Type B pancreatic cell (in vitro differentiated cells): ENCODE data around the gene C19orf25. TPM values are rescaled to one million over a fixed set of nuclear protein-coding genes. Genes with fewer than 3 reads are reported as not detected.
A peak's percentile ranks its signal among the peaks of the same experiment; 100 is the strongest.

ENCODE experiments used
- DNase-seq: peaks from one replicate; pipeline ENCODE4 v3.0.0; 2021; ENCODE audit warnings: mixed read lengths; ENCODE audit not compliant: unreplicated experiment; ENCODE audit errors: extremely low spot score
- H3K27ac Mint-ChIP-seq: 2 replicates; pipeline ENCODE4 v1.8.0; 2021; ENCODE audit warnings: mild to moderate bottlenecking, mixed read lengths
- H3K27me3 Mint-ChIP-seq: 2 replicates; pipeline ENCODE4 v1.8.0; 2021; ENCODE audit warnings: mixed read lengths
- H3K36me3 Mint-ChIP-seq: 2 replicates; pipeline ENCODE4 v1.8.0; 2021; ENCODE audit warnings: mixed read lengths
- H3K4me1 Mint-ChIP-seq: one replicate; pipeline ENCODE4 v1.8.0; 2021; ENCODE audit warnings: mixed read lengths; ENCODE audit not compliant: unreplicated experiment
- H3K4me3 Mint-ChIP-seq: 2 replicates; pipeline ENCODE4 v1.8.0; 2021; ENCODE audit warnings: mild to moderate bottlenecking, mixed read lengths
- H3K9me3 Mint-ChIP-seq: 2 replicates; pipeline ENCODE4 v1.8.0; 2021; ENCODE audit warnings: mixed read lengths
- CTCF ChIP-seq: fragments of 200-600 bp; sonication (generic); conservative IDR thresholded peaks from 2 replicates; pipeline ENCODE4 v1.5.0; 2021; ENCODE audit warnings: antibody characterized with exemption, mild to moderate bottlenecking
- total RNA-seq: library from RNA; stranded (reverse); gene quantifications from 2 replicates; pipeline ENCODE4 v1.2.1, GENCODE V29; 2021; ENCODE audit warnings: low replicate concordance

The C19orf25 gene
- total RNA-seq, 1 donor from 2014 or later, result 37.5 TPM

- Mint-ChIP-seq H3K9me3 (no peaks in the 10 kb centered on the region), H3K4me1 (peaks cover 15% of the 10 kb centered on the region), H3K27me3 (no peaks in the 10 kb centered on the region), H3K4me3 (peak overlapping the region; percentile 75), H3K36me3 (peaks cover 19% of the 10 kb centered on the region), H3K27ac (peak overlapping the region; percentile 81)
- no peak for DNase-seq
- TF ChIP-seq CTCF, result no peak
These were observed 53.7 kb downstream of the C19orf25 start for GRCh38 chr19:1425102-1425837.

- no peak for DNase-seq
- H3K4me1 Mint-ChIP-seq, result peaks cover 15% of the 10 kb centered on the region
- H3K27me3 Mint-ChIP-seq, result no peaks in the 10 kb centered on the region
- H3K36me3 Mint-ChIP-seq, result peaks cover 23% of the 10 kb centered on the region
- peak overlapping the region; percentile 81 for H3K27ac Mint-ChIP-seq
- no peak overlapping the region for H3K4me3 Mint-ChIP-seq
- TF ChIP-seq CTCF, result no peak
- H3K9me3 Mint-ChIP-seq, result no peaks in the 10 kb centered on the region
These were observed 54.6 kb downstream of the C19orf25 start for GRCh38 chr19:1424192-1424955.

- Mint-ChIP-seq H3K27me3 (no peaks in the 10 kb centered on the region), H3K36me3 (peaks cover 24% of the 10 kb centered on the region), H3K4me3 (no peak overlapping the region), H3K4me1 (peaks cover 15% of the 10 kb centered on the region), H3K9me3 (no peaks in the 10 kb centered on the region), H3K27ac (peak overlapping the region; percentile 46)
- no peak for DNase-seq
- no peak for TF ChIP-seq CTCF
These were observed 55.4 kb downstream of the C19orf25 start for GRCh38 chr19:1423436-1424191.

Other genes starting within 250 kb of the C19orf25 start
- 8.9 and 10.8 TPM in 2 replicates for gene CBARP, start 241.2 kb downstream of the C19orf25 start, total RNA-seq
- 165 and 197 TPM in 2 replicates for gene ATP5F1D, start 237.5 kb downstream of the C19orf25 start, total RNA-seq
- gene MIDN, start 230.6 kb downstream of the C19orf25 start, total RNA-seq, result 122 and 127 TPM in 2 replicates
- 316 and 421 TPM in 2 replicates for gene CIRBP, start 209.9 kb downstream of the C19orf25 start, total RNA-seq
- gene FAM174C, start 203.7 kb downstream of the C19orf25 start, total RNA-seq, result 30.6 and 36.4 TPM in 2 replicates
- 5.1 and 17.6 TPM in 2 replicates for gene EFNA2, start 193.3 kb downstream of the C19orf25 start, total RNA-seq
- 83.3 and 98.3 TPM in 2 replicates for gene NDUFS7, start 95.3 kb downstream of the C19orf25 start, total RNA-seq
- gene GAMT, start 77.7 kb downstream of the C19orf25 start, total RNA-seq, result 33.7 and 37.9 TPM in 2 replicates
- gene DAZAP1, start 71.6 kb downstream of the C19orf25 start, total RNA-seq, result 124 and 141 TPM in 2 replicates
- 1,251 and 1,344 TPM in 2 replicates for gene RPS15, start 40.8 kb downstream of the C19orf25 start, total RNA-seq
- 1.2 and 9.2 TPM in 2 replicates for gene APC2, start 29.1 kb downstream of the C19orf25 start, total RNA-seq
- gene PCSK4, start 11.1 kb upstream of the C19orf25 start, total RNA-seq, result 9.6 and 12.4 TPM in 2 replicates
- 17.3 and 34.5 TPM in 2 replicates for gene REEP6, start 12.0 kb upstream of the C19orf25 start, total RNA-seq
- 3.4 and 10.6 TPM in 2 replicates for gene ADAMTSL5, start 33.8 kb upstream of the C19orf25 start, total RNA-seq
- gene PLK5, start 44.9 kb upstream of the C19orf25 start, total RNA-seq, result 0.24 TPM in 1 of 2 replicates, not detected in the other
- 79.0 and 82.0 TPM in 2 replicates for gene MEX3D, start 89.1 kb upstream of the C19orf25 start, total RNA-seq
- gene MBD3, start 113.7 kb upstream of the C19orf25 start, total RNA-seq, result 78.8 and 110 TPM in 2 replicates
- 191 and 290 TPM in 2 replicates for gene UQCR11, start 126.2 kb upstream of the C19orf25 start, total RNA-seq
- gene TCF3, start 173.4 kb upstream of the C19orf25 start, total RNA-seq, result 134 and 193 TPM in 2 replicates